ENCODE data around the gene TESPA1.

DNA sequence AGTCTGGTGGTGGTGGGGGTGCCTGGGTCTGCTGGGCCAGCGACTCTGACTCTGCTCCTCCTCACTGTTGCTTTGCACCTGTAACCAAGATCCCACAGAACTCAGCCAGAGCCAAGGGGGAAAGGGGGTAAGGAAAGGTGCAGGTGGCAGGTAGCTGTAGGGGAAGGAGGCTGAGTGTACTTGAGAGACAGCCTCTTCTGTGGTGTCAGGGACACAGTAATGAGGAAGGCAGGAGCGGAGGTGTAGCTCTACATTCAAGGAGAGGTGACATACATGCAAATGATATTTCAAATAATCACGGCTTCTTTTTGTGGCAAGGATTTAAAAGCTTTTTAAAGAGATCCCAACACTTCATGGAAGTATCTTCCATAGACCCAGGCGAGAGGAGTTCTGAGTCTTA, 23.4 kb downstream of the TESPA1 start:
- TF ChIP-seq, protein P1, sequence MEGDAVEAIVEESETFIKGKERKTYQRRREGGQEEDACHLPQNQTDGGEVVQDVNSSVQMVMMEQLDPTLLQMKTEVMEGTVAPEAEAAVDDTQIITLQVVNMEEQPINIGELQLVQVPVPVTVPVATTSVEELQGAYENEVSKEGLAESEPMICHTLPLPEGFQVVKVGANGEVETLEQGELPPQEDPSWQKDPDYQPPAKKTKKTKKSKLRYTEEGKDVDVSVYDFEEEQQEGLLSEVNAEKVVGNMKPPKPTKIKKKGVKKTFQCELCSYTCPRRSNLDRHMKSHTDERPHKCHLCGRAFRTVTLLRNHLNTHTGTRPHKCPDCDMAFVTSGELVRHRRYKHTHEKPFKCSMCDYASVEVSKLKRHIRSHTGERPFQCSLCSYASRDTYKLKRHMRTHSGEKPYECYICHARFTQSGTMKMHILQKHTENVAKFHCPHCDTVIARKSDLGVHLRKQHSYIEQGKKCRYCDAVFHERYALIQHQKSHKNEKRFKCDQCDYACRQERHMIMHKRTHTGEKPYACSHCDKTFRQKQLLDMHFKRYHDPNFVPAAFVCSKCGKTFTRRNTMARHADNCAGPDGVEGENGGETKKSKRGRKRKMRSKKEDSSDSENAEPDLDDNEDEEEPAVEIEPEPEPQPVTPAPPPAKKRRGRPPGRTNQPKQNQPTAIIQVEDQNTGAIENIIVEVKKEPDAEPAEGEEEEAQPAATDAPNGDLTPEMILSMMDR (IDR thresholded peaks at IDR 0.05; ENCODE audit: poor library complexity) = no peak
- TF ChIP-seq EZH2 (IDR thresholded peaks at IDR 0.05; ENCODE audit: borderline replicate concordance) = no peak
- no peak for TF ChIP-seq EZH2phosphoT487 (IDR thresholded peaks at IDR 0.05; ENCODE audit: low read depth, severe bottlenecking, unreplicated experiment)

All from hepatocyte (in vitro differentiated cells).